GM21737 (cell line): ENCODE results near the gene ARMC12.
A peak's percentile ranks its signal among the peaks of the same experiment; 100 is the strongest.

Experiments
- ATAC-seq: cut with Tn5 transposase; IDR thresholded peaks from one replicate; pipeline ENCODE4 v1.9.1; 2021; ENCODE audit warnings: mild to moderate bottlenecking, moderate library complexity; ENCODE audit not compliant: unreplicated experiment

Gene ARMC12

GRCh38 chr6:35717449-35718374 lies 19.1 kb upstream of the ARMC12 start:
- ATAC-seq, result no peak

GRCh38 chr6:35718375-35718736 lies 18.5 kb upstream of the ARMC12 start:
- no peak for ATAC-seq

- ATAC-seq, result no peak
Observed at GRCh38 chr6:35718911-35719381, 17.9 kb upstream of the ARMC12 start.

- no peak for ATAC-seq
Observed at GRCh38 chr6:35719404-35719829, 17.4 kb upstream of the ARMC12 start.

- ATAC-seq, result peak; percentile 41
Observed at GRCh38 chr6:35719830-35720733, 16.8 kb upstream of the ARMC12 start.

- no peak for ATAC-seq
Observed at GRCh38 chr6:35722121-35722761, 14.6 kb upstream of the ARMC12 start.

- no peak for ATAC-seq
Observed at GRCh38 chr6:35723587-35723986, 13.2 kb upstream of the ARMC12 start.

GRCh38 chr6:35724059-35724458 lies 12.8 kb upstream of the ARMC12 start:
- no peak for ATAC-seq

GRCh38 chr6:35724471-35724870 lies 12.4 kb upstream of the ARMC12 start:
- ATAC-seq, result no peak

- no peak for ATAC-seq
Observed at GRCh38 chr6:35725081-35725708, 11.6 kb upstream of the ARMC12 start.

- ATAC-seq, result no peak
Observed at GRCh38 chr6:35725721-35726438, 11.0 kb upstream of the ARMC12 start.

- ATAC-seq, result peak; percentile 7
Observed at GRCh38 chr6:35727231-35727934, 9.4 kb upstream of the ARMC12 start.

- ATAC-seq, result peak; percentile 40
Observed at GRCh38 chr6:35727935-35728682, 8.7 kb upstream of the ARMC12 start.

- no peak for ATAC-seq
Observed at GRCh38 chr6:35728683-35729678, 7.9 kb upstream of the ARMC12 start.

- ATAC-seq, result no peak
Observed at GRCh38 chr6:35729722-35730121, 7.1 kb upstream of the ARMC12 start.

GRCh38 chr6:35730745-35731413 lies 6.0 kb upstream of the ARMC12 start:
- ATAC-seq, result no peak

GRCh38 chr6:35731414-35731735 lies 5.5 kb upstream of the ARMC12 start:
- ATAC-seq, result peak; percentile 48
